Right lobe of liver (tissue), 6 donors: ENCODE measurements around the gene IWS1. TPM values are rescaled to one million over a fixed set of nuclear protein-coding genes. Genes with fewer than 3 reads are reported as not detected.

Experiments
- ATAC-seq, 4 donors: fragments of 200-7000 bp; cut with Tn5 transposase; one replicate each; pipeline ENCODE4 v1.9.1; 2020; ENCODE audit warnings: mild to moderate bottlenecking in 4 of 4, moderate library complexity in 4 of 4
- DNase-seq, 3 donors: peaks; one replicate each; pipeline ENCODE4 v3.0.0-alpha.2; 2020
- H3K27ac ChIP-seq, 3 donors: fragments of 200-600 bp; one replicate each; pipeline ENCODE4 v1.8.0; 2022
- H3K27me3 ChIP-seq, 2 donors: fragments of 200-600 bp; one replicate each; pipeline ENCODE4 v1.8.0; 2022
- H3K36me3 ChIP-seq, 4 donors: fragments of 200-600 bp; sonication (generic) in 1 of 4; one replicate each; pipeline versions ENCODE4 v1.5.1 to v1.8.0; 2017 to 2022; ENCODE audit warnings: control low read depth in 1 of 4
- H3K4me1 ChIP-seq, 4 donors: fragments of 200-600 bp; sonication (generic) in 1 of 4; one replicate each; pipeline versions ENCODE4 v1.5.1 to v1.8.0; 2017 to 2022; ENCODE audit warnings: control low read depth in 1 of 4
- H3K4me3 ChIP-seq, 3 donors: fragments of 200-600 bp; one replicate each; pipeline ENCODE4 v1.8.0; 2022
- H3K9me3 ChIP-seq, 4 donors: fragments of 200-600 bp; sonication (generic) in 1 of 4; one replicate each; pipeline versions ENCODE4 v1.5.1 to v1.8.0; 2017 to 2022; ENCODE audit warnings: control low read depth in 1 of 4
- CTCF ChIP-seq, 4 donors: fragments of 200-600 bp in 3 of 4; fragments of 450-650 bp in 1 of 4; IDR thresholded peaks; one replicate each; pipeline versions ENCODE4 v1.5.1 to v1.8.0; 2016 to 2022; ENCODE audit warnings: antibody characterized with exemption in 4 of 4, mild to moderate bottlenecking in 2 of 4
- POLR2A ChIP-seq: fragments of 450-650 bp; IDR thresholded peaks from one replicate; pipeline ENCODE4 v1.6.1; 2017; ENCODE audit warnings: antibody characterized with exemption, mild to moderate bottlenecking
- WGBS: methylation state at CpG from one replicate; pipeline ENCODE4 v1.1.6; 2018; ENCODE audit warnings: low coverage, low lambda C conversion rate; ENCODE audit not compliant: insufficient coverage; ENCODE audit errors: missing lambda C conversion rate; 5-methylcytosine and 5-hydroxymethylcytosine counted together
- intact Hi-C, 2 donors: fragments of 100-400 bp; cut with DNase I; formaldehyde crosslinking; loops; one replicate each; pipeline versions ENCODE4 v1.11.2 to v1.14.1; 2022
- total RNA-seq, 6 experiments: library from RNA; depleted of rRNA in 2 of 6; stranded (reverse); fragments of >200 nt in 2 of 6; fragmentation: NEBNext Ultra II Directional in 3 of 6; extraction: Animal tissue kit (Norgen Biotek cat#: 25700) in 3 of 6; gene quantifications; one replicate each; pipeline versions ENCODE4 v1.1.0 to v1.2.4, GENCODE V29; 2016 to 2023
- donor health status: DM: no; HTN: yes; CAD: no.
- donor health status: DM: no; HTN: no; CAD: no.
- donor health status: DM: no; HTN: no; CAD: no.
- donor health status: DM: no; HTN: yes; CAD: no.
- donor health status: DM: no; HTN: yes; CAD: no.

The IWS1 gene
- total RNA-seq, 6 experiments from 2014 or later = 15.7 to 27.9 (median 20.1) TPM

GRCh38 chr2:127559454-127559853, 33.2 kb upstream of the IWS1 start:
- Histone ChIP-seq H3K4me1 (no peaks in the 10 kb centered on the region), H3K27ac (no peak overlapping the region), H3K4me3 (no peak overlapping the region), H3K9me3 (no peaks in the 10 kb centered on the region), H3K36me3 (no peaks in the 10 kb centered on the region), H3K27me3 (no peaks in the 10 kb centered on the region)
- intact Hi-C loops = no loop called here
- 65% methylated on average over 5 of the region's 5 CpGs for WGBS
- no peak for ATAC-seq
- TF ChIP-seq CTCF (IDR thresholded peaks at IDR 0.05) (no peak), POLR2A (no peak)
- DNase-seq = peak in 1 of 3 donors; percentile 20

GRCh38 chr2:127558911-127559310, 32.6 kb upstream of the IWS1 start:
- peak in 1 of 3 donors; percentile 24 for DNase-seq
- WGBS = 75% methylated on average over 6 of the region's 8 CpGs
- no peaks in the 10 kb centered on the region for H3K36me3 ChIP-seq
- ATAC-seq = no peak
- no peaks in the 10 kb centered on the region for H3K9me3 ChIP-seq
- no peaks in the 10 kb centered on the region for H3K27me3 ChIP-seq
- no peaks in the 10 kb centered on the region for H3K4me1 ChIP-seq
- TF ChIP-seq POLR2A (no peak), CTCF (IDR thresholded peaks at IDR 0.05) (no peak)
- no peak overlapping the region for H3K27ac ChIP-seq
- intact Hi-C loops = no loop called here
- no peak overlapping the region for H3K4me3 ChIP-seq

GRCh38 chr2:127552846-127553245, 26.6 kb upstream of the IWS1 start:
- Histone ChIP-seq H3K27ac (no peak overlapping the region), H3K36me3 (no peaks in the 10 kb centered on the region), H3K27me3 (no peaks in the 10 kb centered on the region), H3K9me3 (no peaks in the 10 kb centered on the region), H3K4me3 (no peak overlapping the region), H3K4me1 (no peaks in the 10 kb centered on the region)
- intact Hi-C loops = no loop called here
- 62% methylated on average over 2 of the region's 2 CpGs for WGBS
- DNase-seq = no peak
- TF ChIP-seq POLR2A = no peak
- no peak for TF ChIP-seq CTCF (IDR thresholded peaks at IDR 0.05)
- ATAC-seq = no peak

GRCh38 chr2:127552336-127552735, 26.0 kb upstream of the IWS1 start:
- peak in 1 of 3 donors; percentile 25 for DNase-seq
- intact Hi-C loops = no loop called here
- H3K36me3 ChIP-seq = no peaks in the 10 kb centered on the region
- ATAC-seq = no peak
- TF ChIP-seq CTCF (IDR thresholded peaks at IDR 0.05) = no peak
- no peak for TF ChIP-seq POLR2A
- H3K27me3 ChIP-seq = no peaks in the 10 kb centered on the region
- H3K27ac ChIP-seq = no peak overlapping the region
- H3K4me1 ChIP-seq = no peaks in the 10 kb centered on the region
- WGBS = 81% methylated on average over 4 of the region's 6 CpGs
- no peaks in the 10 kb centered on the region for H3K9me3 ChIP-seq
- no peak overlapping the region for H3K4me3 ChIP-seq
